ENCODE results near the gene PTPRT.

PTPRT gene

GRCh38 chr20:42113236-42113635, 1076.5 kb downstream of the PTPRT start:
- no peak for DNase-seq (ENCODE audit: low spot score)

GRCh38 chr20:42112161-42112560, 1077.5 kb downstream of the PTPRT start:
- no peak for DNase-seq (ENCODE audit: low spot score)

- DNase-seq (ENCODE audit: low spot score) = no peak
Measured at GRCh38 chr20:42111349-42111748, 1078.4 kb downstream of the PTPRT start.

- DNase-seq (ENCODE audit: low spot score) = no peak
Measured at GRCh38 chr20:42110301-42110700, 1079.4 kb downstream of the PTPRT start.

- no peak for DNase-seq (ENCODE audit: low spot score)
Measured at GRCh38 chr20:42102000-42102399, 1087.7 kb downstream of the PTPRT start.

GRCh38 chr20:42100137-42100704, 1089.5 kb downstream of the PTPRT start:
- no peak for DNase-seq (ENCODE audit: low spot score)

GRCh38 chr20:42099101-42099500, 1090.6 kb downstream of the PTPRT start:
- DNase-seq (ENCODE audit: low spot score) = no peak

GRCh38 chr20:42098418-42098817, 1091.3 kb downstream of the PTPRT start:
- no peak for DNase-seq (ENCODE audit: low spot score)

GRCh38 chr20:42097741-42098140, 1092.0 kb downstream of the PTPRT start:
- DNase-seq (ENCODE audit: low spot score) = no peak

GRCh38 chr20:42095221-42095620, 1094.5 kb downstream of the PTPRT start:
- no peak for DNase-seq (ENCODE audit: low spot score)

GRCh38 chr20:42093542-42094440, 1095.9 kb downstream of the PTPRT start:
- no peak for DNase-seq (ENCODE audit: low spot score)

- no peak for DNase-seq (ENCODE audit: low spot score)
Measured at GRCh38 chr20:42093041-42093440, 1096.7 kb downstream of the PTPRT start.

- no peak for DNase-seq (ENCODE audit: low spot score)
Measured at GRCh38 chr20:42085366-42085765, 1104.3 kb downstream of the PTPRT start.

- no peak for DNase-seq (ENCODE audit: low spot score)
Measured at GRCh38 chr20:42083280-42083679, 1106.4 kb downstream of the PTPRT start.

- DNase-seq (ENCODE audit: low spot score) = no peak
Measured at GRCh38 chr20:42082611-42083010, 1107.1 kb downstream of the PTPRT start.

- no peak for DNase-seq (ENCODE audit: low spot score)
Measured at GRCh38 chr20:42080956-42081355, 1108.8 kb downstream of the PTPRT start.

- DNase-seq (ENCODE audit: low spot score) = no peak
Measured at GRCh38 chr20:42074944-42075343, 1114.8 kb downstream of the PTPRT start.

- DNase-seq (ENCODE audit: low spot score) = no peak
Measured at GRCh38 chr20:42067596-42067995, 1122.1 kb downstream of the PTPRT start.

GRCh38 chr20:42067174-42067573, 1122.5 kb downstream of the PTPRT start:
- DNase-seq (ENCODE audit: low spot score) = no peak

GRCh38 chr20:42063141-42063540, 1126.6 kb downstream of the PTPRT start:
- no peak for DNase-seq (ENCODE audit: low spot score)

GRCh38 chr20:42053350-42053749, 1136.4 kb downstream of the PTPRT start:
- no peak for DNase-seq (ENCODE audit: low spot score)

- DNase-seq (ENCODE audit: low spot score) = no peak
Measured at GRCh38 chr20:42051921-42052320, 1137.8 kb downstream of the PTPRT start.

GRCh38 chr20:42046371-42047085, 1143.2 kb downstream of the PTPRT start:
- no peak for DNase-seq (ENCODE audit: low spot score)

Data from hematopoietic multipotent progenitor cell treated with erythropoietin and hydrocortisone succinate and interleukin-3 and kit ligand, for 17 days (in vitro differentiated cells).